Activated T-cell treated with anti-CD3 and anti-CD28 coated beads, Interleukin-2, amount 50 U/mL, for 72 hours (primary cell): ENCODE results near the gene AMDHD1. TPM values are rescaled to one million over a fixed set of nuclear protein-coding genes. Genes with fewer than 3 reads are reported as not detected.

Experiments
- ATAC-seq, 2 donors: fragments of 150-1000 bp; cut with Tn5 transposase; replicated peaks in 1 of 2; 2 replicates each; pipeline ENCODE4 v1.10.0; 2021; ENCODE audit warnings: moderate library complexity in 2 of 2, mild to moderate bottlenecking in 1 of 2
- DNase-seq, 2 donors: peaks; one replicate each; pipeline ENCODE4 v3.0.0; 2021 to 2022; ENCODE audit warnings: mixed read lengths in 1 of 2
- H3K27ac Mint-ChIP-seq: one replicate; pipeline ENCODE4 v1.8.0; 2022; ENCODE audit warnings: mild to moderate bottlenecking, moderate library complexity, mixed read lengths
- H3K27me3 Mint-ChIP-seq: one replicate; pipeline ENCODE4 v1.8.0; 2022; ENCODE audit warnings: low read depth, mixed read lengths
- H3K36me3 Mint-ChIP-seq, 2 donors: one replicate each; pipeline ENCODE4 v1.8.0; 2022; ENCODE audit warnings: mixed read lengths in 2 of 2, mild to moderate bottlenecking in 1 of 2; ENCODE audit not compliant: insufficient read depth in 2 of 2
- H3K4me1 Mint-ChIP-seq: one replicate; pipeline ENCODE4 v1.8.0; 2022; ENCODE audit warnings: low read depth, mixed read lengths
- H3K4me3 Mint-ChIP-seq, 2 donors: one replicate each; pipeline ENCODE4 v1.8.0; 2022; ENCODE audit warnings: mild to moderate bottlenecking in 2 of 2, mixed read lengths in 2 of 2, moderate library complexity in 2 of 2
- H3K9me3 Mint-ChIP-seq, 2 donors: one replicate each; pipeline ENCODE4 v1.8.0; 2022; ENCODE audit warnings: mixed read lengths in 2 of 2
- total RNA-seq, 2 donors: library from RNA; stranded (reverse); gene quantifications; one replicate each; pipeline ENCODE4 v1.2.3, GENCODE V29; 2022

AMDHD1 gene
- total RNA-seq, 2 donors from 2014 or later, result 2.2 to 3.7 TPM

DNA sequence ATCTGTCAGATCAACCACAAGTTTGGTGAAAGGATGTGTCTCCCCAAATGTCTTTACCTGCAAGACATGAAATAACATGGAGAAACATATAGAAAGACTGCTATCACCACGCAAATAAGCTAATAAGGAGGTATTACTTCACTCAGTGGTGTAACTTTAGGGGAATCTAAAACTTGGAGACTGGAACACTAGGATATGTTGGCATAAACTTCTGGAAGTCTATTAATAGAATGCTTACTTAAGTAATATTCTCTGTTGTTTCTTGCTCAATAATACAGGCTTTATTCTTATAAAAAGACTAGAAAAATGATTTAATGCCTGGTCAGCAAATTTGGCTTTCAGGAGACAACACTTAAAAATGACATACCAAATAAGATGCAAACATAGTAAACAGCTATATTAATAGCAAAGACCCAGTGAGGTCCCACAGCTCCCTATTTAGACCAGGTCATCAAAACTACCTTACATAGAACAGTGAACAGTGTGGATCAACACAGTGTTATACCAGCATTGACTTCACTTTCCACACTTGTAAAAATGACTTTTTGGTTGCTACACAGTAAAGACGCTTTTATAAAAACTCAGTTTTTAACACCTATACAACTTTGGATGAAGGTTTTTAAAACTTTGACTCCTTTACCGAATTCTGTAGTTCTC lies 71.9 kb downstream of the AMDHD1 start:
- Mint-ChIP-seq H3K27me3 (no peaks in the 10 kb centered on the region), H3K9me3 (no peaks in the 10 kb centered on the region), H3K4me1 (no peaks in the 10 kb centered on the region), H3K36me3 (peaks cover 8 to 17% of the 10 kb centered on the region in 2 donors), H3K4me3 (no peak overlapping the region), H3K27ac (no peak overlapping the region)
- ATAC-seq, result no peak
- no peak for DNase-seq

DNA sequence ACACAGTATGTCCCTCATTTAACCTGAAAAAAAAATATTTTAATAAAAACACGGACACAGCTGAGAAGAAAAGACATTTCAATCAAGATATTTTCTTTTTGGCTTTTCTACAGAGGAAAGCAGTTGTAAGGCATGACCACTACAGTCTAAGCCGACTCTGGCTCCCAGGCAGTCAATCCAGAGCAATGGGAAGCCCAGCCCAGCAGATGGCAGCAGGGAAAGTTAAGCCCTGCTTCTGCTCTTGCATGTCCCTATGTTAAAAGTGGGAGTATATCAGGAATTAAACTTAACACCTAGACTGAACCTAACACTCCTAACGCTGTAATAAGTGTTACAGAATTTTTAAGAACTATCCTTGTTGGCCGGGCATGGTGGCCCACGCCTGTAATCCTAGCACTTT lies 72.5 kb downstream of the AMDHD1 start:
- no peaks in the 10 kb centered on the region for H3K27me3 Mint-ChIP-seq
- H3K27ac Mint-ChIP-seq, result no peak overlapping the region
- H3K4me3 Mint-ChIP-seq, result no peak overlapping the region
- ATAC-seq (no peak), DNase-seq (no peak)
- no peaks in the 10 kb centered on the region for H3K4me1 Mint-ChIP-seq
- peaks cover 5 to 13% of the 10 kb centered on the region in 2 donors for H3K36me3 Mint-ChIP-seq
- no peaks in the 10 kb centered on the region for H3K9me3 Mint-ChIP-seq

Other genes starting within 250 kb of the AMDHD1 start
- under 1 TPM; 0.26 to 0.69 TPM for gene NTN4, start 152.6 kb upstream of the AMDHD1 start, total RNA-seq
- gene SNRPF, start 84.4 kb upstream of the AMDHD1 start, total RNA-seq, result 10 to 100 TPM; 36.3 to 36.6 TPM
- under 1 TPM; 0.34 to 0.63 TPM for gene CCDC38, start 717 bp upstream of the AMDHD1 start, total RNA-seq
- gene HAL, start 53.0 kb downstream of the AMDHD1 start, total RNA-seq, result under 1 TPM; 0.51 to 0.96 TPM
- gene LTA4H, start 92.3 kb downstream of the AMDHD1 start, total RNA-seq, result 100 to 1,000 TPM; 115 to 116 TPM